Vagina (tissue), 2 donors: Measurements from ENCODE around the gene SLCO2A1.
A peak's percentile ranks its signal among the peaks of the same experiment; 100 is the strongest.

ENCODE experiments used
- CTCF ChIP-seq, 3 experiments: fragments of 450-650 bp in 2 of 3; fragments of 200-600 bp in 1 of 3; sonication (generic) in 1 of 3; IDR thresholded peaks; one replicate each; pipeline ENCODE4 v1.5.1; 2017 to 2019; ENCODE audit warnings: antibody characterized with exemption in 3 of 3, mild to moderate bottlenecking in 2 of 3, moderate library complexity in 2 of 3
- POLR2A ChIP-seq, 2 donors: fragments of 450-650 bp; IDR thresholded peaks; one replicate each; pipeline ENCODE4 v1.6.1; 2017; ENCODE audit warnings: antibody characterized with exemption in 2 of 2, mild to moderate bottlenecking in 2 of 2, moderate library complexity in 2 of 2

- TF ChIP-seq POLR2A (IDR thresholded peaks at IDR 0.05) = no peak
- peak; percentile 43 to 81 (median 47) for TF ChIP-seq CTCF (IDR thresholded peaks at IDR 0.05)
These were observed 102.1 kb downstream of the SLCO2A1 start for GRCh38 chr3:133927540-133928066.
